CD14-positive monocyte (primary cell): ENCODE measurements around the gene WDR33. TPM values are rescaled to one million over a fixed set of nuclear protein-coding genes. Genes with fewer than 3 reads are reported as not detected.
A peak's percentile ranks its signal among the peaks of the same experiment; 100 is the strongest.

Experiments used
- DNase-seq, 3 donors: peaks; one replicate each; pipeline ENCODE4 v3.0.0-alpha.2; 2011 to 2022
- H2AFZ ChIP-seq: 2 replicates; pipeline ENCODE4 v1.6.0; 2012; ENCODE audit warnings: mild to moderate bottlenecking, low read depth, low read length, inconsistent platforms; ENCODE audit not compliant: insufficient read depth, poor library complexity, severe bottlenecking
- H3K27ac ChIP-seq, 2 donors: 1 replicate in 1 of 2; 2 replicates in 1 of 2; pipeline ENCODE4 v1.5.1; 2012 to 2013; ENCODE audit warnings: low read length in 2 of 2, control low read depth in 1 of 2, inconsistent platforms in 1 of 2, low read depth in 1 of 2, mild to moderate bottlenecking in 1 of 2
- H3K27me3 ChIP-seq, 2 donors: one replicate each; pipeline versions ENCODE4 v1.6.0 to v1.6.1; 2011 to 2013; ENCODE audit warnings: low read length in 2 of 2; ENCODE audit not compliant: control insufficient read depth in 2 of 2, insufficient read depth in 2 of 2
- H3K36me3 ChIP-seq, 2 donors: replicated peaks in 1 of 2; 1 replicate in 1 of 2; 2 replicates in 1 of 2; pipeline versions ENCODE4 v1.5.1 to v1.6.1; 2012 to 2013; ENCODE audit warnings: low read length in 2 of 2, control low read depth in 1 of 2, inconsistent platforms in 1 of 2, mild to moderate bottlenecking in 1 of 2; ENCODE audit not compliant: insufficient read depth in 2 of 2, control insufficient read depth in 1 of 2
- H3K4me1 ChIP-seq, 2 donors: 1 replicate in 1 of 2; 2 replicates in 1 of 2; pipeline versions ENCODE4 v1.5.1 to v1.6.1; 2012 to 2013; ENCODE audit warnings: low read length in 2 of 2, control low read depth in 1 of 2, inconsistent platforms in 1 of 2, mild to moderate bottlenecking in 1 of 2, moderate library complexity in 1 of 2; ENCODE audit not compliant: insufficient read depth in 2 of 2, control insufficient read depth in 1 of 2
- H3K4me2 ChIP-seq: replicated peaks from 2 replicates; pipeline ENCODE3; 2012; ENCODE audit warnings: low read length, moderate library complexity, mild to moderate bottlenecking; ENCODE audit not compliant: poor library complexity, severe bottlenecking; ENCODE audit errors: extremely low read depth
- H3K4me3 ChIP-seq, 3 experiments: fragments of 200-600 bp in 1 of 3; sonication (generic) in 1 of 3; replicated peaks in 1 of 3; 1 replicate in 2 of 3; 2 replicates in 1 of 3; pipeline ENCODE4 v1.5.1; 2011 to 2013; ENCODE audit warnings: low read length in 3 of 3, mild to moderate bottlenecking in 3 of 3, control low read depth in 2 of 3, low read depth in 2 of 3, inconsistent platforms in 1 of 3, moderate library complexity in 1 of 3
- H3K79me2 ChIP-seq: 2 replicates; pipeline ENCODE4 v1.6.0; 2012; ENCODE audit warnings: mild to moderate bottlenecking, control low read depth, inconsistent platforms, low read length, moderate library complexity; ENCODE audit not compliant: insufficient read depth
- H3K9ac ChIP-seq: 2 replicates; pipeline ENCODE4 v1.6.0; 2017; ENCODE audit warnings: low read length, mild to moderate bottlenecking; ENCODE audit not compliant: insufficient read depth, poor library complexity, severe bottlenecking
- H3K9me3 ChIP-seq, 2 donors: replicated peaks in 1 of 2; 1 replicate in 1 of 2; 2 replicates in 1 of 2; pipeline versions ENCODE4 v1.5.1 to v1.6.1; 2012 to 2013; ENCODE audit warnings: low read length in 2 of 2, control low read depth in 1 of 2; ENCODE audit not compliant: control insufficient read depth in 1 of 2, insufficient read depth in 1 of 2
- H4K20me1 ChIP-seq: 2 replicates; pipeline ENCODE4 v1.6.0; 2012; ENCODE audit warnings: mild to moderate bottlenecking, low read length, control low read depth, moderate library complexity; ENCODE audit not compliant: insufficient read depth
- H3K27ac Mint-ChIP-seq, 7 donors: one replicate each; pipeline ENCODE4 v1.8.0; 2020; ENCODE audit warnings: mild to moderate bottlenecking in 7 of 7, mixed read lengths in 7 of 7, moderate library complexity in 6 of 7, inconsistent platforms in 2 of 7
- H3K27me3 Mint-ChIP-seq, 3 donors: one replicate each; pipeline ENCODE4 v1.8.0; 2021 to 2022; ENCODE audit warnings: low read depth in 3 of 3, mild to moderate bottlenecking in 3 of 3, mixed read lengths in 3 of 3, moderate library complexity in 3 of 3, inconsistent platforms in 1 of 3
- H3K36me3 Mint-ChIP-seq, 2 donors: one replicate each; pipeline ENCODE4 v1.8.0; 2020; ENCODE audit warnings: mixed read lengths in 2 of 2, inconsistent platforms in 1 of 2, mild to moderate bottlenecking in 1 of 2
- H3K4me1 Mint-ChIP-seq: one replicate; pipeline ENCODE4 v1.8.0; 2020; ENCODE audit warnings: mild to moderate bottlenecking, mixed read lengths
- H3K4me3 Mint-ChIP-seq, 2 donors: one replicate each; pipeline ENCODE4 v1.8.0; 2020; ENCODE audit warnings: mild to moderate bottlenecking in 2 of 2, mixed read lengths in 2 of 2, moderate library complexity in 1 of 2
- H3K9me3 Mint-ChIP-seq, 7 donors: one replicate each; pipeline ENCODE4 v1.8.0; 2020 to 2022; ENCODE audit warnings: mixed read lengths in 7 of 7, mild to moderate bottlenecking in 6 of 7, moderate library complexity in 6 of 7, inconsistent platforms in 2 of 7
- CTCF ChIP-seq: fragments of 200-600 bp; IDR thresholded peaks from one replicate; pipeline ENCODE4 v1.8.0; 2022; ENCODE audit warnings: antibody characterized with exemption, mild to moderate bottlenecking
- WGBS: methylation state at CpG from one replicate; pipeline ENCODE4 v1.1.5; 2013; ENCODE audit warnings: missing lambda C conversion rate; ENCODE audit not compliant: insufficient coverage; 5-methylcytosine and 5-hydroxymethylcytosine counted together
- intact Hi-C, 2 donors: fragments of 100-400 bp; cut with micrococcal nuclease; formaldehyde crosslinking; loops; one replicate each; pipeline versions ENCODE4 v1.15.0 to v1.15.1; 2023
- polyA plus RNA-seq, 3 donors: library from polyadenylated mRNA; depleted of rRNA in 1 of 3; unstranded in 2 of 3; stranded (reverse) in 1 of 3; fragments of 300-500 nt in 2 of 3; fragments of >200 nt in 1 of 3; fragmentation: Illumina TruSeq in 2 of 3; gene quantifications; 1 replicate in 2 of 3; 2 replicates in 1 of 3; pipeline ENCODE4 v1.2.3, GENCODE V29; 2012 to 2021

The WDR33 gene
- polyA plus RNA-seq, 3 donors = 12.5 to 19.6 (median 12.6) TPM

GRCh38 chr2:127733113-127733815 is 77.7 kb downstream of the WDR33 start:
- Mint-ChIP-seq H3K4me1 (no peaks in the 10 kb centered on the region), H3K9me3 (no peaks in the 10 kb centered on the region), H3K27me3 (no peaks in the 10 kb centered on the region), H3K27ac (no peak overlapping the region), H3K4me3 (no peak overlapping the region), H3K36me3 (peaks cover 25 to 42% of the 10 kb centered on the region in 2 donors)
- peaks cover 16 to 38% of the 10 kb centered on the region in 2 donors for H3K36me3 ChIP-seq
- 100% methylated on average over 2 of the region's 6 CpGs for WGBS
- no peak for TF ChIP-seq CTCF
- no peaks in the 10 kb centered on the region for H3K9me3 ChIP-seq
- intact Hi-C loops = no loop called here
- no peak overlapping the region for H3K4me3 ChIP-seq
- no peak overlapping the region for H2AFZ ChIP-seq
- no peak overlapping the region for H3K9ac ChIP-seq
- H3K27me3 ChIP-seq = no peaks in the 10 kb centered on the region
- no peaks in the 10 kb centered on the region for H4K20me1 ChIP-seq
- DNase-seq = no peak
- H3K27ac ChIP-seq = no peak overlapping the region
- no peak overlapping the region for H3K4me2 ChIP-seq
- no peaks in the 10 kb centered on the region for H3K4me1 ChIP-seq
- no peaks in the 10 kb centered on the region for H3K79me2 ChIP-seq

GRCh38 chr2:127726158-127726880 is 84.7 kb downstream of the WDR33 start:
- H4K20me1 ChIP-seq = no peaks in the 10 kb centered on the region
- TF ChIP-seq CTCF = no peak
- H3K9ac ChIP-seq = no peak overlapping the region
- WGBS = no CpG with 5 or more reads among the region's 6 CpGs
- no peak overlapping the region for H3K4me3 Mint-ChIP-seq
- no peak overlapping the region for H3K27ac ChIP-seq
- H2AFZ ChIP-seq = no peak overlapping the region
- peaks cover 43 to 47% of the 10 kb centered on the region in 2 donors for H3K36me3 Mint-ChIP-seq
- no peak overlapping the region for H3K4me3 ChIP-seq
- no peaks in the 10 kb centered on the region for H3K9me3 ChIP-seq
- no peaks in the 10 kb centered on the region for H3K79me2 ChIP-seq
- no peaks in the 10 kb centered on the region for H3K9me3 Mint-ChIP-seq
- H3K27ac Mint-ChIP-seq = peak overlapping the region in 1 of 7 donors; percentile 69
- intact Hi-C loops = no loop called here
- peaks cover 26 to 44% of the 10 kb centered on the region in 2 donors for H3K36me3 ChIP-seq
- no peaks in the 10 kb centered on the region for H3K4me1 ChIP-seq
- H3K27me3 ChIP-seq = no peaks in the 10 kb centered on the region
- no peak for DNase-seq
- H3K27me3 Mint-ChIP-seq = no peaks in the 10 kb centered on the region
- no peak overlapping the region for H3K4me2 ChIP-seq
- H3K4me1 Mint-ChIP-seq = peaks cover 6% of the 10 kb centered on the region
